Inflammatory macrophage (primary cell): Measurements from ENCODE around the gene KIAA1671.
A peak's percentile ranks its signal among the peaks of the same experiment; 100 is the strongest.

Experiments used
- DNase-seq, 2 donors: peaks; one replicate each; pipeline ENCODE4 v3.0.0-alpha.2; 2020 to 2022

The KIAA1671 gene

DNA sequence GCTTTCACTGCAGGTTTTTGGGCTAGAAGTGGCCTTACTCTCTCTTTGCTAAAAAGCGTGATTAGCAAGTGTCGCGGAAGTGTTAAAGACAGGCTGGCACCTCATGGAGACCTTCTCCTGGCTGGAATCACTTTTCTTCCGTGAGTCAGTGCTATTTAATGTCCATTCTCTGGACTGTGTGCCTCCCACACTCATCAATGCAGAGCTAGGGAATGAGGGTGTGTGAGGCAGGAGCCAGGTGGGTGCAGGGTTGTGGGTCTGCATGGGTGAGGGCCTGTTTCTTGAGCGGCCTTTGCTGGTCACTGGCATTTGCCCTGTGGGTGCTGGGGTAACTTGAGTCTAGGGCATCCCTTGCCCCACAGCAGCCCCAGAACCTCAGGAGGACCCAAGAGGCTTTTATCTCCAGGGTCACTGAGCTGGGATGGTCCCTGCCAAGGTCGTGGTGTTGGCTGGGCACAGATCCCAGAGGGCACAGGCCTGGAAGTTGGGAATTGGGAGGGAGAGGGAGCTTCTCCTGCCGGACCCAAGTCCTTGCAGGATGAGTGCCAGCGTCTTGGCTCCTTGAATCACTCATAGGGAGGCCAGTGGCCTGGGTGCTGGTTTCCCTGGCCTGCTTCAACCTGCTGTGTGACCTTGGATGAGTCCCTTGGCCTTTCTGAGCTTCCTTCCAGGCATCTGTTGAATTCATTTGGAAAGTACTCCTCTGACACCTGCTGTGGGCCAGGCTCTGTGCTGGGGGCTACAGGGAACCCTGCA is 30.0 kb downstream of the KIAA1671 start:
- no peak for DNase-seq

GRCh38 chr22:24983151-24983550 is 30.6 kb downstream of the KIAA1671 start:
- no peak for DNase-seq

- DNase-seq, result no peak
These were observed 31.6 kb downstream of the KIAA1671 start for GRCh38 chr22:24984122-24984521.

DNA sequence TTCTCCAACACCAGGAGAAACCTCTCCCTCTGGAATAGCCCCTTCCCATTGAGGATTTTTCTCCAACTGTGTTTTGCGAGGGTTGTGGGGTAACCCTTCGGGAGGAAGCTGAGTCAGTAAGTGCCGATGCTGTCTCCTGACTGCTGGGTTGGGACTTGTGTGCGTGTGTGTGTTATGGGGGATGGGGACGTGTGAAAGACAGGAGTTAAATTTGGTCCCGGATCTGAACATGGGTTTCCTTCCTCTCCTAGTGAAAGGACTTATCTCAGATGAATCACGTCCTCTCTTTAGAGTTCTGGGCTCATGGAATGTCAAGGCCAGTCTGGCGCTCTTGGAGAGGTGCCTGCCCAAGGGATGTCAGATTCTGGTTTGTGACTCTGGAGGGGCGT is 33.3 kb downstream of the KIAA1671 start:
- DNase-seq, result peak in 1 of 2 donors; percentile 48

GRCh38 chr22:24986816-24987215 is 34.3 kb downstream of the KIAA1671 start:
- DNase-seq, result no peak

DNA sequence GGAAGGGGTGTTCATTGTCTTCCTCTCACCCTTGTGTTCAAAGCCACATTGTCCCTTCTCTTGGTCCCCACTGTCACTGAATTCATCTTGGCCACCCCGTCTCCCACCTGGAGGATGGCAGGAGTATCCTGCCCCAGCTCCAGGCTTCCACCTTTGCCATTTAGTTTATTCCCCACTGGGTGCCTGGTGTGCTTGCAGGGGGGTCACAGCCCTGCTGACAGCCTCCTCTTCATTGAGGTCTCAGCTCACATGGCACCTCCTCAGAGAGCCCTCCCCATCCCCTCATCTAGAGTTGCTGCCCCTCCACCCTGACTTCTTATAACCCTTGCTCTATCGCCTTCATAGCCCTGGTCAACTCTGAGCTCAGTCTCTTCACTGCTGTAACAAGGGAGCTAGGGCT is 36.6 kb downstream of the KIAA1671 start:
- DNase-seq, result no peak

- no peak for DNase-seq
These were observed 37.0 kb downstream of the KIAA1671 start for GRCh38 chr22:24989541-24989951.

- no peak for DNase-seq
These were observed 37.9 kb downstream of the KIAA1671 start for GRCh38 chr22:24990344-24990905.

- DNase-seq, result no peak
These were observed 40.4 kb downstream of the KIAA1671 start for GRCh38 chr22:24992946-24993345.

DNA sequence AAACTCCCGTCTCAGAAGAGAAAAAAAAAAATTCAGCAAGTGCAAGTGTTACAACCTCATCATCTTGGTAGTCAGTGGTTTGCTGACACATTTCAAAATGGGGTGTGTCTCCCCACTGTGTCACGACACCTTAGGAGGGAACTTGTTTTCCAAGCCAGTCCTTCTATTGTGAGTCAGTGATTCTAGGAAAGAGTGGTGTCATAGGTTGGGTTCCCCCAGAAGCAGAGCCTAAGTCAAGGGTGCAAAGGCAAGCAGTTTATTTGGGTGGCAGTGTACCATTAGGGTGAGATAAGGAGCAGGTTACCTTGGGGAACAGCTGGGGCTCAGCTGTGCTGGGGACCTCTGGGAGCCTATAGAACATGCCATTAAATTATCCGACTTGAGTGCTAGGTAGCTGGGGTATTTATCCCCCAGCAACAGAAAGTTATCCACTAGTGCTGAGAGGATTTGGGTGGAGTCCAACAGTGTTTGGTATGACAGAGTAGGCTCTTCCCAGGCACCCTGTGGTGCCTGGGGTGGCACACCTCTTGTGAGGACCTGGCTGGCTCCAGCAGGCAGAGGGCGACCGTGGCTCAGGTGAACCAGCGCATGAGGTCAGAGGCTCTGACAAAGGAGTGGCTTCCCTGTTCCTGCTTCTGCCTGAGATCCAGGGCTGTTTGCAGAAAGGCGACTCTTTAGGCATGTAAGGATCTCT is 41.7 kb downstream of the KIAA1671 start:
- no peak for DNase-seq

DNA sequence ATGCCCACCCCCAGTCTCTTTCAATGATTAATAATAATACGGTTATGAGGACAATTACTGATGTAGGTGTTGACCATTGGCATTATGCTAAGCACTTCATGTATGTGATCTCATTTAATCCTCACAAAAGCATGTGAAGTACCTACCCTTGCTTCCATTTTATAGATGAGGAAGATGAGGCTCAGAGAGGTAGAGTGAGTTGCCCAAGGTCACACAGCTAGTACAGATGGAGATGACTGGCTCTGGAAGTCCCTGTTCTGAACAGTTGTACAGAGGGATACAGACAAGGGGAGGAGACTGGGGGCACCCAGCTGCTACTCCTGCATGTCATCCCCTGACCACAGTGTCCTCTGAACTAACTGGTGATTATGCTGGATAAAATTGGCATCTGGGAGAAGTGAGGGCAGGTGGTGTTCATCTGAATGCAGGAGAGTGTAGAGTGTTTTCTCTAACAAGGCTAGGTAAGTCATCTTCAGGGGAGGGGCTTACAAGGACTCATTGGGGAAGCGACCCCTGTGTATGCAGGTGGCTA is 43.2 kb downstream of the KIAA1671 start:
- no peak for DNase-seq

- no peak for DNase-seq
These were observed 44.0 kb downstream of the KIAA1671 start for GRCh38 chr22:24996420-24996952.

DNA sequence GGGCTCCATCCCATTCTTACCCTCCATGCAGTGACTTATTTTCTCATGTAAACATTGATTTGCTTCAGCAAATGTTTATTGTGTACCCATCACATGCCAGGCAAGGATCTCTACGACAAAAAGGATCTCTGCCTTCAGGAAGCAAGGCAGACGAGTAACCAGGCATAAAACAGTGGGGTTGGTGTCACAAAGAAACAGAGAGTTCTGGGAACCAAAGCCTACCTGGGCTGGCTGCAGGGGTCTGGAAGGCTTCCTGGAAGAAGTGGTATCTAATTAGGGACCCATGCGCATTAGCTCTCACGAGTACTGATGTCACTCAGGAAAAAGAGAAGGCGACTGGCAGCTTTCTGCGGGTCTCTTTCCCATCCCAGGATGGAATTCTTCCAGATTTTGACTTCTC is 44.5 kb downstream of the KIAA1671 start:
- DNase-seq, result no peak

DNA sequence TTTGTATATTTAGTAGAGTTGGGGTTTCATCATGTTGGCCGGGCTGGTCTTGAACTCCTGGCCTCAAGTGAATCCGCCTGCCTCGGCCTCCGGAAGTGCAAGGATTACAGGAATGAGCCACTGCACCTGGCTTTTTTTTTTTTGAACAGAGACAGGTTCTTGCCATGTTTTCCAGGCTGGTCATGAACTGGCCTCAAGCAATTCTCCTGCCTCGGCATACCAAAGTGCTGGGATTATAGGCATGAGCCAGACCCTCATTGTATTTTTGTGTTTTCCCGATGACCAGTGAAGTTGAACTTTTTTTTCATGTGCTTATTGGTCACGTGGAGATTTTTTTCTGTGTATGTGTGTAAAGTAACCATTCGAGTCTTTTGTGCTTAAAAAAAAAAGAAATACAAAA is 48.2 kb downstream of the KIAA1671 start:
- DNase-seq, result no peak

DNA sequence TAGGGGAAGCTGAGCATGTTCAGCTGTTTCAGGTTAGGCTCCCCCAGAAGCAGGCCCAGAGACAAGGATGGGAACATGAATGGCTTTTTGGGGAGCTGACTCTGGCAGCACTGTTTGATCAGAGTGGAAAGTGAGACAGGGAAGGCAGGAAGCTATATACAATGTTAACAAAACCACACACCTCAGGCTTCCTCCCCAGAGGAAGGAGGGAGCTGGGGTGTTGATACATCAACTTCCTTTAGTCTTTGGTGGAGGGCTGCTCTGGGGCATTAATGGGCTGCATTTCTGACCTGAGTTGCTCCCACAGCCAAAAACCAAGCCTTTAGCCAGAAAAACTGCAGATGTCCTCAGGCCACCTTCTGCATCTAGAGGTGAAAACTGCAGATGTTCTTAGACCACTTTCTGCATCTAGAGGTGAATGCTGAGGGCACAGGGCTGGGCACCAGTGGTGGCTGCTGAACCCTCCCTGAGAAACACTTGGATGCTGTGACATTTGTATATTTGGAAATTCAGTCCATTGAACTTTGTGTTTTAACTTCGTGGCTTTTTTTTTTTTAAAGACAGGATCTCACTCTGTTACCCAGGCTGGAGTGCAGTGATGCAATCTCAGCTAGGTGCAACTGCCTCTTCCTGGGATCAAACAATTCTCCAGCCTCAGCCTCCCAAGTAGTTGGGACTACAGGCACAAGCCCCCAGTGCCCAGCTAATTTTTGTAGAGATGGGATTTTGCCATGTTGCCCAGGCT is 49.9 kb downstream of the KIAA1671 start:
- DNase-seq, result no peak

GRCh38 chr22:25006354-25006753 is 53.8 kb downstream of the KIAA1671 start:
- DNase-seq, result no peak

DNA sequence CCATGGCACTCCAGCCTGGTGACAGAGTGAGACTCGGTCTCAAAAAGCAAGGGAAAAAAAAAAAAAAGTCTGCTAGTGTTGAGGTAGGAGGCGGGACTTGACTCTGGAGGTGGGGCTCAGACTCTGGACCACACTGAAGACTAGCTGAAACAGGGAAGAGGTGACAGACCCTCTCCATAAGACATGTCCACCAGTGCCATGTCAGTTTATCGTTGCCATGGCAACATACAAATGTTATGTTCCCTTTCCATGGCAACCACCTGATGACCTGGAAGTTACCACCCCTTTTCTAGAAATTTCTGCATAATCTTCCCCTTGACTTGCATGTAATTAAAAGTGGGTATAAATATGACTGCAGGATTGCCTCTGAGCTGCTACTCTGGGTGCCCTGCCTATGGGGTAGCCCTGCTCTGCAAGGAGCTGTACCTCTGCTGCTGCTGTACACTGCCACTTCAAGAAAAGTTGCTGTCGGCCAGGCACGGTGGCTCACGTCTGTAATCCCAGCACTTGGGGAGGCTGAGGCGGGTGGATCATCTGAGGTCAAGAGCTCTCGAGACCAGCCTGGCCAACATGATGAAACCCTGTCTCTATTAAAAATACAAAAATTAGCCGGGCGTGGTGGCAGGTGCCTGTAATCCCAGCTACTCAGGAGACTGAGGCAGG is 55.1 kb downstream of the KIAA1671 start:
- DNase-seq, result no peak

DNA sequence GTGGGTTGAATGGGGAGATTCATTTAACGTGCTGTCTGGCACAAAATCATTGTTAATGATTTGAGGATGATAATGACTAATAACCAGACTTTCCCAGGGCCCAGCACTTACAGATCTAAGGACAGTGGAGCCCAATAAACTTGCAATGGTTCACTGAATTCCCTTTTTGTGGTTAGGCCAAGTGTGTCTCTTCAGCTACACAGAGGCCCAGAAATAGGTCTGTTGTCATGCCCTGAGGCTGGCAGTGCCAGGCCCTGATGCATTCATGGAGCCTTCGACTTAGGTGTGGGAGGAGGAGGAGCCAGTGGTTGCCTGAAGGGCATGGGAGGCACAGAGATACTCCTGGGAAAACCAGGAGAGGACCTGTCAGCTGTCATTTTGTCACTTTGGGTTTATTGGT is 56.1 kb downstream of the KIAA1671 start:
- no peak for DNase-seq

GRCh38 chr22:25012741-25013143 is 60.2 kb downstream of the KIAA1671 start:
- no peak for DNase-seq

GRCh38 chr22:25013607-25014006 is 61.1 kb downstream of the KIAA1671 start:
- DNase-seq, result no peak

DNA sequence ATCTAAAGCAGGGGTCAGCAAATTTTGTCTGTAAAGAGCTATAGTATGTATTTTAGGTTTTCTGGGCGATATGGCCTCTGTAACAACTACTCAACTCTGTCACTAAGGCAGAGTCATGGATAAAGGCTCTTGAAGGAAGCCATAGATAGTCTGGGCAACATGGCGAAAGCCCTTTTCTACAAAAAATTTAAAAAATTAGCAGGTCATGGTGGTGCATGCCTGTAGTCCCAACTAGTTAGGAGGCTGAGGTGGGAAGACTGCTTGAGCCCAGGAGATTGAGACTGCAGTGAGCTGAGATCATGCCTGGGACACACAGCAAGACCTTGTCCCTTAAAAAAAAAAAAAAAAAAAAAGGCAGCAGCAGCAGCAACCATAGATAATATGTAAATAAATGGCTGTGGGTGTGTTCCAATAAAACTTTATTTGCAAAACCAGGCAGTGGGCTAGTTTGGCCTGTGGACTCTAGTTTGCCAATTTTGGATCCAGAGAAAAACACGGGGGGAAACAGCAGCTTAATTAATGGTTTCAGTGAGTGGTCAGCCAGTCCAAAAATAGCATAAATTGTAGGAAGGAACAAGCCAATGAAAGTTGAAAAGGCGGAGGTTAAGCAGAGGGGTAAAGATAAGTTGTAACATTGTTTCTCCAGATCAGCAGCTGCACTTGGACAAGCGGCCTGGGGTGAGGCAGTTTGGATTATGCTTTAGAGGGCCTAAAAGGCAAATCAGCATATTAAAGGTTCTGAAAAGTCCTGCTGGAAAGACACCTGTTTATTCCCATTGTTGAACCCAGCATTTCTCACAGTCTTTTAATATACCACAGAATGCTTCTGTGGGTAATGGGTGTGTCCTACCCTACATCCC is 62.6 kb downstream of the KIAA1671 start:
- DNase-seq, result no peak
